ENCODE measurements around the gene TSPAN17.

The TSPAN17 gene

DNA sequence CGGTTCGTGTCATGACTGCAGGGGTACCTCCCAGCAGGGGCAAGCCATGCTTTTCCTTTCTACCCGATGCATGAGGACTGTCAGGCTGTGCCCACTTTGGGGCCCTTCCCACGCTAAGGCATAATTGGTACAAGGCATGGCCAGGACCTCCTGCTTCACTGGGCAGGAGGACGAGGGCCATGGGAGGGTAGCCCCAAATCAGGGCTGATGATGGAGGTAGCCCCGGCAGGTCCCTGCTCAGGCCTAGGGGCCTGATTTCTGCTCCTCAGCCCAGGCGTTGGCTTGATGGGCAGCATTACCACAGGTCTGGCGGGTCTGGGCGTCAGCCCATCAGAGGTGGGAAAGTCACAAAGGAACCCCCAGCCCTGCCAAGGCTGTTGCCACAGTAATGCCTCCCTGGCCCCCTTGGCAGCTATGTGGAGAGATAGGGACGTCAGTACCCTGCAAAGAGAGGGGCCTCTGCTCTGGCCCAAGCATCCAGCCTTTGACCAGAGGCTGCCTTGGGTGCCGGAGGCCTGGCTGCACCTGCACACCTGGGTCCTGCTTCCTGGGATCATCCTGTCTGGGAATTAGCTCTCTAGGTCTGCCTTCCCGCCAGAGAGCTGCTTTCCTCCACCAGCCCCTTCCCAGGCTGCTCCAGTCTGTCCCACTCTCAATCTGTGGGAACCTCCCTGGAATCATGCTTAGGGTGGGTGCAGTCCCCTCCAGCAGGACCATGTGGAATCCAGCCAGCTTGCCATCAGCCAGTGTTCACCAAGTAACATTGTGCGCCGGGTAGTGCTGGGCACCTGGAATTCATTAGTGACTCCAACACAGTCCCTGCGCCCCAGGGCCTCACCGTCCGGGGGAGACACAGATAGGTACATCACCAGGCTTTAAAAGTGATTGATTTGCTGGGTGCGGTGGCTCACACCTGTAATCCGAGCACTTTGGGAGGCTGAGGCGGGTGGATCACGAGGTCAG, 15.4 kb downstream of the TSPAN17 start:
- TF ChIP-seq, protein P1, sequence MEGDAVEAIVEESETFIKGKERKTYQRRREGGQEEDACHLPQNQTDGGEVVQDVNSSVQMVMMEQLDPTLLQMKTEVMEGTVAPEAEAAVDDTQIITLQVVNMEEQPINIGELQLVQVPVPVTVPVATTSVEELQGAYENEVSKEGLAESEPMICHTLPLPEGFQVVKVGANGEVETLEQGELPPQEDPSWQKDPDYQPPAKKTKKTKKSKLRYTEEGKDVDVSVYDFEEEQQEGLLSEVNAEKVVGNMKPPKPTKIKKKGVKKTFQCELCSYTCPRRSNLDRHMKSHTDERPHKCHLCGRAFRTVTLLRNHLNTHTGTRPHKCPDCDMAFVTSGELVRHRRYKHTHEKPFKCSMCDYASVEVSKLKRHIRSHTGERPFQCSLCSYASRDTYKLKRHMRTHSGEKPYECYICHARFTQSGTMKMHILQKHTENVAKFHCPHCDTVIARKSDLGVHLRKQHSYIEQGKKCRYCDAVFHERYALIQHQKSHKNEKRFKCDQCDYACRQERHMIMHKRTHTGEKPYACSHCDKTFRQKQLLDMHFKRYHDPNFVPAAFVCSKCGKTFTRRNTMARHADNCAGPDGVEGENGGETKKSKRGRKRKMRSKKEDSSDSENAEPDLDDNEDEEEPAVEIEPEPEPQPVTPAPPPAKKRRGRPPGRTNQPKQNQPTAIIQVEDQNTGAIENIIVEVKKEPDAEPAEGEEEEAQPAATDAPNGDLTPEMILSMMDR (IDR thresholded peaks at IDR 0.05; ENCODE audit: insufficient read depth, low read length, poor library complexity, severe bottlenecking) = no peak
- Histone ChIP-seq H3K4me3 (replicated peaks; ENCODE audit: low read depth, low read length) (no peak overlapping the region), H3K36me3 (ENCODE audit: control insufficient read depth, insufficient read depth, low read length) (no peaks in the 10 kb centered on the region), H3K27me3 (replicated peaks; ENCODE audit: control insufficient read depth, insufficient read depth, low read length) (no peaks in the 10 kb centered on the region)
- DNase-seq (ENCODE audit: extremely low read depth, insufficient read length) = no peak

DNA sequence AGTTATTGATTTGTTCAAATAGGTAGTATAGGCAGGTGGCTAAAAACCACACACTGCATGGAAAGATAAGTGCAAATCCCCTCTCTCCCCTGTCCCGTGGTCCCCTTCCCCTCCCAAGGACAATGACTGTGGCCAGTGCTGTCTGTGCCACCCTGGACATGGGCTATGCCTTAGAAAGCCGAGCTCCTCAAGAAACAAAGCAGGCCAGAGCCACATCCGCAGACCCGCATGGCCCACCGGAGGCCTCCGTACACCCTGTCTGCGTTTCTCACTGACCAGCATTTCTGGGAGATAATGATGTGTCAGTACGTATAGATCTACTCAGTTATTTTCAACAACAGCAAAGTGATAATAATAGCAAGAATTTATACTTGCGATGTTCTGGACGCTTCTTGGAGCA, 16.3 kb downstream of the TSPAN17 start:
- no peaks in the 10 kb centered on the region for H3K36me3 ChIP-seq (ENCODE audit: control insufficient read depth, insufficient read depth, low read length)
- DNase-seq (ENCODE audit: extremely low read depth, insufficient read length) = no peak
- TF ChIP-seq, protein P1 (IDR thresholded peaks at IDR 0.05; ENCODE audit: insufficient read depth, low read length, poor library complexity, severe bottlenecking) = no peak
- H3K4me3 ChIP-seq (replicated peaks; ENCODE audit: low read depth, low read length) = no peak overlapping the region
- H3K27me3 ChIP-seq (replicated peaks; ENCODE audit: control insufficient read depth, insufficient read depth, low read length) = no peaks in the 10 kb centered on the region

DNA sequence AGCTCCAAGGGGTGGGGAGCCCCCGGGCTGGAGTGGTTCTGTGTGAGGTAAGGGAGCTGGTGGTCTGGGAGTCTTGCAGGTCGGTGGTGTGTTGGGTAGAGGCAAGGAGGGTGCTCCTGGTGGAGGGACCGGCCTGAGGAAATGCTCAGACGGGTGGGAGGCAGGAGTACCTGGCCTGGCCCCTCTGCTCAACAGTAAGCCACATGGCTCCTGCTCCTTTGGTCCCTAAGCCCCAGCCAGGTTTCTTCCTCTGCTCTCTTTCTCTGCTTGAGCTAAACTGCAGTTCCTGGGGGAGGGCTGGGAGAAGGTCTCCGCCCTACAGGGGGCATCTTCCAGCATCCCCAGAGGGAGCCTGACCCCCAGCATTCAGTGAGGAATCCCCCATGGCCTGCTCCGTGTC, 17.2 kb downstream of the TSPAN17 start:
- DNase-seq (ENCODE audit: extremely low read depth, insufficient read length) = no peak
- TF ChIP-seq, protein P1 (IDR thresholded peaks at IDR 0.05; ENCODE audit: insufficient read depth, low read length, poor library complexity, severe bottlenecking) = no peak
- no peaks in the 10 kb centered on the region for H3K27me3 ChIP-seq (replicated peaks; ENCODE audit: control insufficient read depth, insufficient read depth, low read length)
- H3K36me3 ChIP-seq (ENCODE audit: control insufficient read depth, insufficient read depth, low read length) = no peaks in the 10 kb centered on the region
- H3K4me3 ChIP-seq (replicated peaks; ENCODE audit: low read depth, low read length) = no peak overlapping the region

DNA sequence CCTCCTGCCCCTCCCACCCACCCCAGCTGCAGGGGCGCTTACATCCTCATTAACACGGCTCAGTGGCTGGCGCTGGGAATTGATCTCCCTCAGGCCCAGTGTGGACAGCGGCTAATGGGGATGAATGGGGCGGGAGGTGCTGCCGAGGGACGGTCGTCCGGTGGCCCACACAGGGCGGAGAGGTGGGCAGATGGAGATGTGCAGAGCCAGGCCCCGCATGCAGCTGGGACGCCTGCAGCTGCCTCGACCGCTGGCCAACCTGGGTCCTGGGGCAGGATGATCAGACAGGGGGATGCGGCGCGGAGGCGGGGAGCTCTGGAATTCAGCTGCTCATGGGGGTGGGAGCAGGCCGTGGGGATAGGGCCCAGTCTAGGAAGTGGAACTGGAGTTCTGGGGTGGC, 17.6 kb downstream of the TSPAN17 start:
- Histone ChIP-seq H3K36me3 (ENCODE audit: control insufficient read depth, insufficient read depth, low read length) (no peaks in the 10 kb centered on the region), H3K27me3 (replicated peaks; ENCODE audit: control insufficient read depth, insufficient read depth, low read length) (no peaks in the 10 kb centered on the region), H3K4me3 (replicated peaks; ENCODE audit: low read depth, low read length) (no peak overlapping the region)
- TF ChIP-seq, protein P1 (IDR thresholded peaks at IDR 0.05; ENCODE audit: insufficient read depth, low read length, poor library complexity, severe bottlenecking) = no peak
- DNase-seq (ENCODE audit: extremely low read depth, insufficient read length) = no peak

DNA sequence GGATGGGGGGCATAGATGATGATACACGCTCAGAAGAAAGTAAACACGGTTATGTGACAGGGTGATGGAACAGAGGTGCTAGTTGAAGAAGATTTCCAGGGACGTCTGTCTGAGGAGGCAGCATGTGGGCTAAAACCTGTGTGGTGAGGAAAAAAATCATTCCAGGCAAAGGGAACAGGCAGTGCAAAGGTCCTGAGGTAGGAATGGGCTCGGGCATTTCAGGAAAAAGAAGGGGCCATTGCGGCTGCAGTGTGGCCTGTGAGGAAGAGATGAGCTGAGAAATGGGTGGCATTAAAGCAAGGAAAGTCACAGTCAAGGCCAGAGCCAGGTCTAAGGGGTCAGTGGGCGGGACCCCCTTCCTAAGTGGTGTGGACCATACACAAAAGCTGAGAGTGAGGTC, 18.2 kb downstream of the TSPAN17 start:
- TF ChIP-seq, protein P1 (IDR thresholded peaks at IDR 0.05; ENCODE audit: insufficient read depth, low read length, poor library complexity, severe bottlenecking) = no peak
- H3K27me3 ChIP-seq (replicated peaks; ENCODE audit: control insufficient read depth, insufficient read depth, low read length) = no peaks in the 10 kb centered on the region; the same call in 1 of the 2 replicates

More for the DNA sequence above, 18.2 kb downstream of the TSPAN17 start:
- no peak for DNase-seq (ENCODE audit: extremely low read depth, insufficient read length)
- no peaks in the 10 kb centered on the region for H3K36me3 ChIP-seq (ENCODE audit: control insufficient read depth, insufficient read depth, low read length)
- no peak overlapping the region for H3K4me3 ChIP-seq (replicated peaks; ENCODE audit: low read depth, low read length)

Data from GM06990 (cell line).